Stimulated activated CD4-positive, alpha-beta T cell treated with anti-CD3 and anti-CD28 coated beads, TNF-alpha, amount 100 ng/mL, for 4 hours (primary cell): ENCODE results near the gene PARVA.

ENCODE experiments used
- DNase-seq, 3 experiments: peaks; one replicate each; pipeline ENCODE4 v3.0.0-alpha.2; 2020; ENCODE audit warnings: low read depth in 3 of 3

The PARVA gene

DNA sequence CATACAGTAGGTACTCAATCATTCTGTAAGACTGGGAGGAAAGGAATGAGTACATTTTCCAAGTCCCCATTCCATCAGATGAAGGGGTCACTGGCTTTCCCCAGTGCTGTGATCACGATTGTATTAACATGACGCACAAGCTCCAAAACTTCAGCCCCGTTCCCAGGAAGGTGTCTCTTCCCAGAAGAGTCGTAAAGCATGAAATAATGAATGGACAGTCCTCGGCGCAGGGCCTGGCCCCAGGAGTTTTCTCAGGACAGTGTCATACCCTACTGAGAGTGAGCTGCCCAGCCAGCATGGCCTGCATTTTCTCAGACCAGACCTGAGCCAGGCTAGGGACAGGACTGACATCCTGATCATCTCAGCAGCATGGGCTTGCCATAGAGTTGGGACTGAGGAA lies 80.7 kb downstream of the PARVA start:
- no peak for DNase-seq

DNA sequence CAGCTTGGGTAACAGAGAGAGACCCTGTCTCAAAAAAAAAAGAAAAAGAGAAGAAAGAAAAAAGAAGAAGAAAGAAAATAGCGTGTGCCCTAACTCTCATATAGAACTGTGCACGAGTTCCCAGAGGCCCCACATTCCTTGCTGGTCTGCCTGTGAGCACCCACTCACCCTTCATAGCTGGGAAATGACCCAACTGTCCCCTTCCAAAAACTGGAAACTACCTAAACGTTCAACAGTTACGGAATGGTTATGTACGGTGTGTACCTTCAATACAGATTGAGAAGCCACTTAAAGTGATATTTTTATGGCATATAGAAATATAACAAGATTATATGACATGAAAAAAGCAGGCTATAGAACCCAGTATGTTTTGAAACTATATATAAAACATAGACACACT lies 82.0 kb downstream of the PARVA start:
- no peak for DNase-seq

DNA sequence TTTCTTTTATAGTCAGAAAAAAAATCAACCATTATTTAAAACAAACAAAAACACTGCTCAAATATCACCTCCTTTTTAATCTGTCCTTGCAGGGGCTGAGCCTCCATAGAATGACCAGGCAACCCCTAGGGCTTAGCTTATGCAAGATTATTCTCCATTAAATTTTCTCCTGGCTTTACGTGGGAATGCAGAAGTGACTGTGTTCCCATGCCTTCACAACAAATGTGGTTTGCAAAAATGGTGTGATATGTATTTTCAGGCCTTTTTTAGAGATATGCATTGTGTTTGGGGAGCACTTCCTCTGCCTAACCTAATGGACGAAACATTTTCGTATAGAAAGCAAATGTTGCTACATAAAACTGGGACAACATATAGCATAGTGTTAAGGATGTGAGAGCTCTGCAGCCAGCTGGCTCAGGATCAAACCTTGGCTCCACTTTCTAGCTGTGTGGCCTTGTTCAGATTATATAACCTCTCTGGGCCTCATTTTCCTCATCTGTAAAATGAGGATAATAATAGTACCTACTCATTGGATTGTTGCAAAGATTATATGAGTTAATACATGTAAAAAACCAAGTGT lies 82.6 kb downstream of the PARVA start:
- no peak for DNase-seq

GRCh38 chr11:12460466-12460865 lies 83.1 kb downstream of the PARVA start:
- no peak for DNase-seq

DNA sequence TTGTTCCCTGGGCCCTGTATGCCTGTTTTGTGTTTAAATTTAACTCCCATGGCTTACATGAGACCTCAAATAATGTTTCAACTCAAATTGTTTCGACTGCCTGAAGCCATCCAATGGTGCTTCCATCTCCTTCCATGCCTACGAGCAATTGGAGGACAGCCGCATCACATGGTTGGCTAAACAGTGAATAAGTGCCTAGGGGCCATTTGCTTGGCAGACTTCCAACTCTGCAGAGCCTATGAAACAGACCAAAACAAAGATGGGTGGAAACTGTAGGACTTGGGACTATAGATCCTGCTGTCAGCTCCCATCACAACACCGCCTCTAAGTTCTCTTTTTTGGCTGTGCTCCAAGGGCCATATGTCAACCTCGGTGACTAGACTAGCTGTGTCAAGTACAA lies 84.1 kb downstream of the PARVA start:
- DNase-seq, result no peak

GRCh38 chr11:12464303-12464702 lies 86.9 kb downstream of the PARVA start:
- no peak for DNase-seq

- no peak for DNase-seq
Measured at GRCh38 chr11:12465332-12465731, 88.0 kb downstream of the PARVA start.

DNA sequence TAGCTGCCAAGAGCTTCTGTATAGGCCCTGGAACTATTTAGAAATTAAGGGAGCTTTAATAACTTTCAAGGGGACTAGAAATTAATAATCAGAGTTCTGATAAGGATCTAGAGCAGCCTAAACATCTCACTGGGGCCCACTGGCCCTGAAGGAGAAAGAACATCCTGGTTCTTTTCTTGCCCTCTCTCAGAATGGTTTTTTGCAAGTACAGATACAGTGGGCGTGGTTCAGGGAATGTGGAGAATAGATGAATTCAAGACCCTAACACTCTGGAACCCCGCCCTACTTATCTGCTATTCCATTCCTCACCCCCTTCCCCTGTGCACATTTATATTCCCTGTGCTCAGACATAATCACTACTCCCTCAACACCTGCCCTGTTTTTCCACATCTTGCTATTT lies 90.2 kb downstream of the PARVA start:
- DNase-seq, result no peak

DNA sequence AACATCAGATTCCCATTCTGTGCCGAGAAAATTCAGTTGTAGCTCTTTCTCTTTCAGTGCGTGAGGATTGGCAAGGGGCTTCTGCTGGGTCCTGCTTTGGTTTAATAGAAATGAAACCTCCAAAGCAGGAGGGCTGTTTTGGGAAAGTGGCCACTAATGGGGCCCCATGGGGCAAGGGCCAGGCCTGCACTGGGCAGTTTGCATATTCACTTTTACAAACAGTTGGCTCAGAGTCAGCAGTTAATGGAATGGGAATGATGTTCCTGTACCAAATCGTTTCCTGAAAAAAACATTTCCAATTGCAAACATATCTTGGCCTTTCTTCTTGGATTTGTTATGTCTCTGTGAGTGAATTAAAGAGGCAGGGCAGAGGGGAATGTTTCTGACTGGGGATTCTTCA lies 92.1 kb downstream of the PARVA start:
- DNase-seq, result no peak

DNA sequence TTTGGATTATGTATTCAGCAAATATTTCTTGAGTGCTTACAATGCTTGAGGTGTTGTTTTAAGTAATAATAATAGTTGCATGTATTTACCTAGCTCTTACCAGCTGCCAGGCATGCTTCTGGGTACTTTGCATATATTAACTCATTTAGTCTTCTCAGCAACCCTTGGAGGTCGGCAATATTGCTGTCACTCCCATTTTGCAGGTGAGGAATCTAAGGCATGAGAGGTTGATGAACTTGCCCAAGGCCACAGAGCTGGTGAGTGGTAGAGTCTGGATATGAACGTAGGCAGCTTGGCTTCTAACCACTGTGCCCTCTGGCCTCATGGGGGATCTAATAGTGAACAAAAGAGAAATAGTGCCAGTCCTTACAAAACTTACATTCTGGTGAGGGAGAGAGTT lies 92.9 kb downstream of the PARVA start:
- no peak for DNase-seq

GRCh38 chr11:12472401-12473005 lies 95.1 kb downstream of the PARVA start:
- DNase-seq, result no peak

GRCh38 chr11:12473381-12473780 lies 96.0 kb downstream of the PARVA start:
- no peak for DNase-seq

GRCh38 chr11:12474871-12475270 lies 97.5 kb downstream of the PARVA start:
- DNase-seq, result no peak

DNA sequence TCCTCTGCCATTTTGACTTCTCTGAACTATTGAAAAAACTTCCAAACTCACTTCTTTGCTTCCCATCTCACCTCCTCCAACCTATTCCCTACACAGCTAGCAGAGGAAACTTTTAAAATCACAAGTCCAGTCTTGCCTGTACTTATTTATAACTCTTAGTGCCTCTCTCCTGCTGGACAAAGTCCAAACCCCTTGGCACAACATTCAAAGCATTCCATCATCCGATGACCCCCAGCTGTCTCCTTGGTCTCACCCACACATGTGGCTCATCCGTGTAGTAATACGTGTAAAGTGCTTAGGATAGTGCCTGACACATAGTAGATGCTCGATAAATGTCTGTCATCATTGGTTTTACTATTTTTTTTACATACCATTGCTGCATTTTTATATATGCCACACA lies 101.4 kb downstream of the PARVA start:
- DNase-seq, result no peak

DNA sequence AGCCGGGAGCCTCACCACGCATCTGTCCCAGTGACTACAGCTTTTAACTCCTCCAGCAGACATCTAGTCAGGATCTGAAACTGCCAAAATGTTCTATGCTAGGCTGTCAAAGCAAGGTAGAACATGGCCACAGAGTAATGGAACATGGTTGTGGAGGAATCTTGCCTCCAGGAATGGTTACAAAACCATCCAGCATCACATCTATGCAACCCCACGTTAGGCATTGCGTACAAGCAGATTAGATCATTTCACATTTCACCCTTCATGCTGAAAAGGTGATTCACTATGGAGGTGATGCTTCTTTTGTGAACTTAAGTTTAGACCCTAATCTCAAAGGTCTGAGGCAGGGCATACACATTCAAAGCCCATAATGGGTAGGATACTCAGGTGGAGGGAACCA lies 103.0 kb downstream of the PARVA start:
- no peak for DNase-seq

DNA sequence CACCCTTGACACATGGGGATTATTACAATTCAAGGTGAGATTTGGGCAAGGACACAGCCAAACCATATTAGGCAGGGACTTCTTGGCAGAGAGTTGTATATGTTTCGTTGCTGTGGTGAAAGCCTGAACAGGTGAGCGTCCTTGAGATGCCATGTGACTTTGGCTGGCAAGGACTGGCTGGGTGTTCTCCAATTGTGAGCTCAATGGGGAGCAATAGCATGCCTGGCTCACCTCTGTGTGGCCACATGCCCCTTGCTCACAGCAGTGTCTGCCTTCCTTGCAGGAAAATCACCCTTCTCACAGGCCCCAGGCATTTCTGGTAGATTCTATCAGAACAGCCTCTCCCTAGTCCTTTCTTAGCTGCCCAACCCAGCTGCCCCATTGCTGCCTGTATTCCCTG lies 105.5 kb downstream of the PARVA start:
- no peak for DNase-seq

DNA sequence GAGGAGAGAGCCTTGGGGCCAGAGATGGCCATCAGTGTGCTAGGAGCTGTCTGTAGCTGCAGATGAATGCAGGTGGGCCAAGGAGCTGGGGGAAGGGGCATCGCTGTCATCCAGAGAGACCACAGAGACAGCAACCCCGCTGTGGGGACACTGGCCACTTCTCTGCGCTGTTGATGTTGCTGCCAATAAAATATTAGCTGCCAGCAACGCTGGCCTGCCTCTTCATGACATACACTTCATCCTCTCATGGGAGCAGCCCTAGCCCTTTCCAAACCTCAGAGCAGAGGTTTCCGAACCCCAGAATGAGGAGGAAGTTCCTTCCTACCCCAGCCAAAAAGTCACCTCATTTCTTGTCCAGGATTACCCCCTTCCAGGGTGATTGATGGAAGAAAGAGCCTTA lies 106.2 kb downstream of the PARVA start:
- no peak for DNase-seq

DNA sequence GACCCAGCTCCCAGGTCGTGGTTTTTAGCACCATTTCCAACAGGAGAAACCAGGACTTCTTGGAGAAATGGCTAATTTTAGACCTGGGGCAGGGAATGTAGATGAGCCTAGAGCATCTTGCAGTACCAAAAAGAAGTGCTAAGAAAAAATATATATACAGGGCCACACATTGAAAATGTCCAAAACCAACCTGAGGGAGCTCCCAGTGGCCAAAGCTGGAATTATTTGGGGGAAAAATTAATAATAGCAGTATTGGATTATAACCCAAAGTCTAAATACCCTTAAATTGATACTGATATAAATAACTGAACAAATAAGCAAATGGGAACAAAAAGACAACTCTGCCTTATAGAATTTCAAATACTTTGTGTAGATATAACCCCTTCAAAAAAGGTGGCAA lies 108.0 kb downstream of the PARVA start:
- DNase-seq, result no peak

DNA sequence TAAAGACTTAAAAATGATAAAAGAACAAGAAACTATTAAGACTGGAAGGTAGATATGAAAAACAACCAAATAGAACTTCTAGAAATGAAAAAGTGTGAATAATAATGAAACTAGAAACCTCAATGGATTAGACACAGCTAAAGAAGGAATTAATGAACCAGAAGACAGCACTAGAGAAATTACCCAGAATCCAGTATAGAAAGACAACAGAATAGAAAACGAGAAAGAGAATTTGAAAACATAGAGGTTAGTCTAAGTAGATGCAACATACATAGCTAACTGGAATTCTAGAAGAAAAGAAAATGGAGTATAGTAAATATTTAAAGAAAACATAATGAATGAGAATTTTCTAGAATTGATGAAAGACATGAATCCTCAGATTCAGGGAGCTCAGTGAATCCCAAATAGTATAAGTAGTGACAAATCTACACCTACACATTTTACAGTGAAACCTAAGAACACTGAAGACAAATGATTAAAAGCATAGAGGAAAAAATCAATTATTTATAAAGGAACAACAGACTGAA lies 111.9 kb downstream of the PARVA start:
- DNase-seq, result no peak

DNA sequence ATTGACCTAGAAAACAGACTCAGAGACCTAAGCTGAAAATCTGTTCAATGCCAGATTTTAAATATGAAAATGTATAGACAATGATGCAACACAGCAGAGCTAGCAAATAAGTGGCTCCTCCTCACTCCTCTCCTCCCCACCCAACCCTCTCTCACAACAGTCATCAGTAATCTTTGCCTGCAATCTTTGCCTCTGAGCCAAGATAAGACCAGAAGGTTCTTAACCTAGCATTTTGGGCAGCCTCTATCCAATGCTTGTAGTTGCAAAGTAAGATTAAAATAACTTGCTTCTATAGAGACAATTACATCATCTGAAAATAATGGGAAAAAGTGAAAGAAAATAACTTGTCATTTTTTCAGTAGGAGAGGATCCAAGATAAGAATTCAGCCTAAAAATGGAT lies 117.3 kb downstream of the PARVA start:
- no peak for DNase-seq

- no peak for DNase-seq
Measured at GRCh38 chr11:12496181-12497025, 119.0 kb downstream of the PARVA start.

- no peak for DNase-seq
Measured at GRCh38 chr11:12497431-12497830, 120.1 kb downstream of the PARVA start.

GRCh38 chr11:12499071-12499470 lies 121.7 kb downstream of the PARVA start:
- DNase-seq, result no peak
